GM23338 (cell line): ENCODE measurements around the gene ANKRD63. TPM values are rescaled to one million over a fixed set of nuclear protein-coding genes. Genes with fewer than 3 reads are reported as not detected.

Experiments
- ATAC-seq: fragments of 200-7000 bp; cut with Tn5 transposase; 3 replicates; pipeline ENCODE4 v1.9.1; 2020
- DNase-seq: peaks from one replicate; pipeline ENCODE4 v3.0.0-alpha.2; 2015; ENCODE audit warnings: low spot score
- H2AFZ ChIP-seq: fragments of 200-600 bp; sonication (generic); 2 replicates; pipeline ENCODE4 v1.8.0; 2016; ENCODE audit warnings: antibody characterized with exemption, mild to moderate bottlenecking, moderate library complexity
- H3F3A ChIP-seq: fragments of 200-600 bp; sonication (generic); replicated peaks from 2 replicates; pipeline ENCODE4 v1.8.0; 2017; ENCODE audit warnings: antibody characterized with exemption, mixed run types, low read depth
- H3K27ac ChIP-seq: fragments of 200-600 bp; sonication (generic); 2 replicates; pipeline ENCODE4 v1.6.1; 2016; ENCODE audit warnings: low read depth
- H3K27me3 ChIP-seq: fragments of 200-600 bp; sonication (generic); 2 replicates; pipeline ENCODE4 v1.8.0; 2016; ENCODE audit warnings: mild to moderate bottlenecking, mixed run types, moderate library complexity; ENCODE audit not compliant: insufficient read depth
- H3K36me3 ChIP-seq: fragments of 200-600 bp; sonication (generic); 2 replicates; pipeline ENCODE4 v1.8.0; 2016; ENCODE audit warnings: mild to moderate bottlenecking; ENCODE audit not compliant: insufficient read depth
- H3K4me1 ChIP-seq: fragments of 200-600 bp; sonication (generic); 2 replicates; pipeline ENCODE4 v1.8.0; 2016; ENCODE audit warnings: mild to moderate bottlenecking, moderate library complexity; ENCODE audit not compliant: insufficient read depth
- H3K4me2 ChIP-seq: fragments of 200-600 bp; sonication (generic); 2 replicates; pipeline ENCODE4 v1.7.1; 2017; ENCODE audit warnings: mixed run types
- H3K4me3 ChIP-seq: fragments of 200-600 bp; sonication (generic); 2 replicates; pipeline ENCODE4 v1.6.1; 2016; ENCODE audit warnings: mixed run types
- H3K79me2 ChIP-seq: fragments of 200-600 bp; sonication (generic); replicated peaks from 2 replicates; pipeline ENCODE4 v1.8.0; 2017; ENCODE audit warnings: mild to moderate bottlenecking; ENCODE audit not compliant: insufficient read depth
- H3K9me2 ChIP-seq: fragments of 200-600 bp; sonication (generic); 2 replicates; pipeline ENCODE4 v1.8.0; 2017; ENCODE audit not compliant: insufficient read depth
- H4K20me1 ChIP-seq: fragments of 200-600 bp; sonication (generic); replicated peaks from 2 replicates; pipeline ENCODE4 v1.8.0; 2017; ENCODE audit warnings: mild to moderate bottlenecking; ENCODE audit not compliant: insufficient read depth
- H3K27ac Mint-ChIP-seq: 2 replicates; pipeline ENCODE4 v1.8.0; 2020; ENCODE audit warnings: inconsistent platforms, mild to moderate bottlenecking, moderate library complexity, mixed read lengths
- H3K27me3 Mint-ChIP-seq: 3 replicates; pipeline ENCODE4 v1.8.0; 2022; ENCODE audit warnings: low read depth, mild to moderate bottlenecking, moderate library complexity, mixed read lengths, inconsistent platforms; ENCODE audit not compliant: insufficient read depth, poor library complexity
- H3K36me3 Mint-ChIP-seq: 3 replicates; pipeline ENCODE4 v1.8.0; 2021; ENCODE audit warnings: low read depth, mild to moderate bottlenecking, inconsistent platforms, moderate library complexity, mixed read lengths
- H3K4me1 Mint-ChIP-seq: 3 replicates; pipeline ENCODE4 v1.8.0; 2020; ENCODE audit warnings: mild to moderate bottlenecking, inconsistent platforms, mixed read lengths
- H3K4me3 Mint-ChIP-seq: 3 replicates; pipeline ENCODE4 v1.8.0; 2021; ENCODE audit warnings: moderate library complexity, mild to moderate bottlenecking, inconsistent platforms, mixed read lengths
- H3K9me3 Mint-ChIP-seq: 3 replicates; pipeline ENCODE4 v1.8.0; 2020; ENCODE audit warnings: moderate library complexity, mild to moderate bottlenecking, inconsistent platforms, mixed read lengths
- CREB1 ChIP-seq: fragments of 250-450 bp; sonication (Bioruptor Pico); IDR thresholded peaks from 2 replicates; pipeline ENCODE4 v1.5.0; 2020; ENCODE audit warnings: low read depth, mild to moderate bottlenecking, moderate library complexity
- ETS1 ChIP-seq: IDR thresholded peaks from 2 replicates; pipeline ENCODE4 v1.6.1; 2016; ENCODE audit warnings: antibody characterized with exemption
- EZH2 ChIP-seq: fragments of 200-600 bp; sonication (generic); IDR thresholded peaks from one replicate; pipeline ENCODE4 v1.8.0; 2017; ENCODE audit warnings: antibody characterized with exemption, mild to moderate bottlenecking, low read depth; ENCODE audit not compliant: unreplicated experiment
- JUNB ChIP-seq: IDR thresholded peaks from one replicate; pipeline ENCODE4 v1.6.1; 2016; ENCODE audit warnings: antibody characterized with exemption; ENCODE audit not compliant: unreplicated experiment
- POLR2AphosphoS5 ChIP-seq: IDR thresholded peaks from 2 replicates; pipeline ENCODE4 v1.6.1; 2016; ENCODE audit warnings: antibody characterized with exemption, low read depth
- ZNF114 ChIP-seq: fragments of 250-450 bp; sonication (Bioruptor Pico); IDR thresholded peaks from 2 replicates; pipeline ENCODE4 v1.5.0; 2020; ENCODE audit warnings: mild to moderate bottlenecking, moderate library complexity
- polyA plus RNA-seq: library from polyadenylated mRNA; unstranded; fragments of >200 nt; fragmentation: Nextera tagmentation; extraction: Ambion mirVana; gene quantifications from 2 replicates; pipeline ENCODE4 v1.2.1, GENCODE V29; 2016
- total RNA-seq: library from RNA; depleted of rRNA; stranded (reverse); fragments of >200 nt; shearing (Covaris generic); gene quantifications from 2 replicates; pipeline ENCODE4 v1.2.3, GENCODE V29; 2014
- TF ChIP-seq, protein P1 (sequence below): IDR thresholded peaks from one replicate; pipeline ENCODE4 v1.6.1; 2018; ENCODE audit warnings: antibody characterized with exemption; ENCODE audit not compliant: unreplicated experiment
- TF ChIP-seq, protein P2 (sequence below): fragments of 250-450 bp; sonication (Bioruptor Pico); IDR thresholded peaks from 2 replicates; pipeline ENCODE4 v1.5.0; 2020; ENCODE audit warnings: mild to moderate bottlenecking, moderate library complexity

ANKRD63 gene
- total and polyA plus RNA-seq, 2 experiments from 2014 or later, result 0.59 TPM; not detected in 1

- Mint-ChIP-seq H3K4me3 (no peak overlapping the region), H3K36me3 (no peaks in the 10 kb centered on the region), H3K4me1 (peaks cover 13% of the 10 kb centered on the region), H3K27ac (no peak overlapping the region), H3K9me3 (no peaks in the 10 kb centered on the region), H3K27me3 (peaks cover 4% of the 10 kb centered on the region)
- peak overlapping the region; percentile 28; the same call in 1 of the 2 replicates for H2AFZ ChIP-seq
- no peak for ATAC-seq
- no peaks in the 10 kb centered on the region for H3K36me3 ChIP-seq
- H3K27me3 ChIP-seq, result peaks cover 3% of the 10 kb centered on the region; the same call in 1 of the 2 replicates
- no peak overlapping the region for H3K4me2 ChIP-seq
- peaks cover 11% of the 10 kb centered on the region for H3K4me1 ChIP-seq
- H4K20me1 ChIP-seq, result no peaks in the 10 kb centered on the region
- H3K4me3 ChIP-seq, result no peak overlapping the region
- H3F3A ChIP-seq, result 0 out of 2 replicates have a peak, but pooled peaks cover 5% of the 10 kb centered on the region
- no peaks in the 10 kb centered on the region for H3K79me2 ChIP-seq
- no peak overlapping the region for H3K27ac ChIP-seq
- H3K9me2 ChIP-seq, result 0 out of 2 replicates have a peak, but pooled peaks cover 8% of the 10 kb centered on the region
- TF ChIP-seq EZH2, result no peak
- DNase-seq, result no peak
These were observed 30.9 kb upstream of the ANKRD63 start for GRCh38 chr15:40313531-40314398.

- Histone ChIP-seq H3K9me2 (0 out of 2 replicates have a peak, but pooled peaks cover 8% of the 10 kb centered on the region), H3K27ac (no peak overlapping the region), H3K27me3 (peaks cover 3% of the 10 kb centered on the region; the same call in 1 of the 2 replicates), H3F3A (0 out of 2 replicates have a peak, but pooled peaks cover 5% of the 10 kb centered on the region), H3K4me2 (no peak overlapping the region), H3K79me2 (no peaks in the 10 kb centered on the region), H2AFZ (no peak overlapping the region), H3K4me1 (peaks cover 18% of the 10 kb centered on the region), H3K4me3 (no peak overlapping the region), H4K20me1 (no peaks in the 10 kb centered on the region), H3K36me3 (no peaks in the 10 kb centered on the region)
- Mint-ChIP-seq H3K4me3 (no peak overlapping the region), H3K27ac (no peak overlapping the region), H3K9me3 (no peaks in the 10 kb centered on the region), H3K27me3 (peaks cover 4% of the 10 kb centered on the region), H3K36me3 (no peaks in the 10 kb centered on the region), H3K4me1 (peaks cover 17% of the 10 kb centered on the region)
- no peak for ATAC-seq
- DNase-seq, result no peak
- TF ChIP-seq ZNF114 (CRISPR knock-in tag) (no peak), ETS1 (no peak), JUNB (no peak), CREB1 (CRISPR knock-in tag) (no peak), POLR2AphosphoS5 (no peak)
- TF ChIP-seq, protein P1, sequence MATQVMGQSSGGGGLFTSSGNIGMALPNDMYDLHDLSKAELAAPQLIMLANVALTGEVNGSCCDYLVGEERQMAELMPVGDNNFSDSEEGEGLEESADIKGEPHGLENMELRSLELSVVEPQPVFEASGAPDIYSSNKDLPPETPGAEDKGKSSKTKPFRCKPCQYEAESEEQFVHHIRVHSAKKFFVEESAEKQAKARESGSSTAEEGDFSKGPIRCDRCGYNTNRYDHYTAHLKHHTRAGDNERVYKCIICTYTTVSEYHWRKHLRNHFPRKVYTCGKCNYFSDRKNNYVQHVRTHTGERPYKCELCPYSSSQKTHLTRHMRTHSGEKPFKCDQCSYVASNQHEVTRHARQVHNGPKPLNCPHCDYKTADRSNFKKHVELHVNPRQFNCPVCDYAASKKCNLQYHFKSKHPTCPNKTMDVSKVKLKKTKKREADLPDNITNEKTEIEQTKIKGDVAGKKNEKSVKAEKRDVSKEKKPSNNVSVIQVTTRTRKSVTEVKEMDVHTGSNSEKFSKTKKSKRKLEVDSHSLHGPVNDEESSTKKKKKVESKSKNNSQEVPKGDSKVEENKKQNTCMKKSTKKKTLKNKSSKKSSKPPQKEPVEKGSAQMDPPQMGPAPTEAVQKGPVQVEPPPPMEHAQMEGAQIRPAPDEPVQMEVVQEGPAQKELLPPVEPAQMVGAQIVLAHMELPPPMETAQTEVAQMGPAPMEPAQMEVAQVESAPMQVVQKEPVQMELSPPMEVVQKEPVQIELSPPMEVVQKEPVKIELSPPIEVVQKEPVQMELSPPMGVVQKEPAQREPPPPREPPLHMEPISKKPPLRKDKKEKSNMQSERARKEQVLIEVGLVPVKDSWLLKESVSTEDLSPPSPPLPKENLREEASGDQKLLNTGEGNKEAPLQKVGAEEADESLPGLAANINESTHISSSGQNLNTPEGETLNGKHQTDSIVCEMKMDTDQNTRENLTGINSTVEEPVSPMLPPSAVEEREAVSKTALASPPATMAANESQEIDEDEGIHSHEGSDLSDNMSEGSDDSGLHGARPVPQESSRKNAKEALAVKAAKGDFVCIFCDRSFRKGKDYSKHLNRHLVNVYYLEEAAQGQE, result no peak
- TF ChIP-seq, protein P2, sequence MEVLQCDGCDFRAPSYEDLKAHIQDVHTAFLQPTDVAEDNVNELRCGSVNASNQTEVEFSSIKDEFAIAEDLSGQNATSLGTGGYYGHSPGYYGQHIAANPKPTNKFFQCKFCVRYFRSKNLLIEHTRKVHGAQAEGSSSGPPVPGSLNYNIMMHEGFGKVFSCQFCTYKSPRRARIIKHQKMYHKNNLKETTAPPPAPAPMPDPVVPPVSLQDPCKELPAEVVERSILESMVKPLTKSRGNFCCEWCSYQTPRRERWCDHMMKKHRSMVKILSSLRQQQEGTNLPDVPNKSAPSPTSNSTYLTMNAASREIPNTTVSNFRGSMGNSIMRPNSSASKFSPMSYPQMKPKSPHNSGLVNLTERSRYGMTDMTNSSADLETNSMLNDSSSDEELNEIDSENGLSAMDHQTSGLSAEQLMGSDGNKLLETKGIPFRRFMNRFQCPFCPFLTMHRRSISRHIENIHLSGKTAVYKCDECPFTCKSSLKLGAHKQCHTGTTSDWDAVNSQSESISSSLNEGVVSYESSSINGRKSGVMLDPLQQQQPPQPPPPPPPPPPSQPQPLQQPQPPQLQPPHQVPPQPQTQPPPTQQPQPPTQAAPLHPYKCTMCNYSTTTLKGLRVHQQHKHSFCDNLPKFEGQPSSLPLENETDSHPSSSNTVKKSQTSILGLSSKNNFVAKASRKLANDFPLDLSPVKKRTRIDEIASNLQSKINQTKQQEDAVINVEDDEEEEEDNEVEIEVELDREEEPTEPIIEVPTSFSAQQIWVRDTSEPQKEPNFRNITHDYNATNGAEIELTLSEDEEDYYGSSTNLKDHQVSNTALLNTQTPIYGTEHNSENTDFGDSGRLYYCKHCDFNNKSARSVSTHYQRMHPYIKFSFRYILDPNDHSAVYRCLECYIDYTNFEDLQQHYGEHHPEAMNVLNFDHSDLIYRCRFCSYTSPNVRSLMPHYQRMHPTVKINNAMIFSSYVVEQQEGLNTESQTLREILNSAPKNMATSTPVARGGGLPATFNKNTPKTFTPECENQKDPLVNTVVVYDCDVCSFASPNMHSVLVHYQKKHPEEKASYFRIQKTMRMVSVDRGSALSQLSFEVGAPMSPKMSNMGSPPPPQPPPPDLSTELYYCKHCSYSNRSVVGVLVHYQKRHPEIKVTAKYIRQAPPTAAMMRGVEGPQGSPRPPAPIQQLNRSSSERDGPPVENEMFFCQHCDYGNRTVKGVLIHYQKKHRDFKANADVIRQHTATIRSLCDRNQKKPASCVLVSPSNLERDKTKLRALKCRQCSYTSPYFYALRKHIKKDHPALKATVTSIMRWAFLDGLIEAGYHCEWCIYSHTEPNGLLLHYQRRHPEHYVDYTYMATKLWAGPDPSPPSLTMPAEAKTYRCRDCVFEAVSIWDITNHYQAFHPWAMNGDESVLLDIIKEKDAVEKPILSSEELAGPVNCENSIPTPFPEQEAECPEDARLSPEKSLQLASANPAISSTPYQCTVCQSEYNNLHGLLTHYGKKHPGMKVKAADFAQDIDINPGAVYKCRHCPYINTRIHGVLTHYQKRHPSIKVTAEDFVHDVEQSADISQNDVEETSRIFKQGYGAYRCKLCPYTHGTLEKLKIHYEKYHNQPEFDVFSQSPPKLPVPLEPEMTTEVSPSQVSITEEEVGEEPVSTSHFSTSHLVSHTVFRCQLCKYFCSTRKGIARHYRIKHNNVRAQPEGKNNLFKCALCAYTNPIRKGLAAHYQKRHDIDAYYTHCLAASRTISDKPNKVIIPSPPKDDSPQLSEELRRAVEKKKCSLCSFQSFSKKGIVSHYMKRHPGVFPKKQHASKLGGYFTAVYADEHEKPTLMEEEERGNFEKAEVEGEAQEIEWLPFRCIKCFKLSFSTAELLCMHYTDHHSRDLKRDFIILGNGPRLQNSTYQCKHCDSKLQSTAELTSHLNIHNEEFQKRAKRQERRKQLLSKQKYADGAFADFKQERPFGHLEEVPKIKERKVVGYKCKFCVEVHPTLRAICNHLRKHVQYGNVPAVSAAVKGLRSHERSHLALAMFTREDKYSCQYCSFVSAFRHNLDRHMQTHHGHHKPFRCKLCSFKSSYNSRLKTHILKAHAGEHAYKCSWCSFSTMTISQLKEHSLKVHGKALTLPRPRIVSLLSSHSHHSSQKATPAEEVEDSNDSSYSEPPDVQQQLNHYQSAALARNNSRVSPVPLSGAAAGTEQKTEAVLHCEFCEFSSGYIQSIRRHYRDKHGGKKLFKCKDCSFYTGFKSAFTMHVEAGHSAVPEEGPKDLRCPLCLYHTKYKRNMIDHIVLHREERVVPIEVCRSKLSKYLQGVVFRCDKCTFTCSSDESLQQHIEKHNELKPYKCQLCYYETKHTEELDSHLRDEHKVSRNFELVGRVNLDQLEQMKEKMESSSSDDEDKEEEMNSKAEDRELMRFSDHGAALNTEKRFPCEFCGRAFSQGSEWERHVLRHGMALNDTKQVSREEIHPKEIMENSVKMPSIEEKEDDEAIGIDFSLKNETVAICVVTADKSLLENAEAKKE, result no peak
These were observed 29.7 kb upstream of the ANKRD63 start for GRCh38 chr15:40312370-40313158.
